HepG2 (cell line): Measurements from ENCODE around the gene ARL8B. TPM values are rescaled to one million over a fixed set of nuclear protein-coding genes. Genes with fewer than 3 reads are reported as not detected.
A peak's percentile ranks its signal among the peaks of the same experiment; 100 is the strongest.

ENCODE experiments used
- EED ChIP-seq: sonication (generic); formaldehyde crosslinking; IDR thresholded peaks from 2 replicates; pipeline ENCODE4 v1.5.0; 2020; ENCODE audit warnings: mild to moderate bottlenecking, missing genetic modification reagents
- HNF1A ChIP-seq, 2 experiments: sonication (generic) in 1 of 2; formaldehyde crosslinking in 1 of 2; IDR thresholded peaks; 2 replicates each; pipeline versions ENCODE4 v1.4.0 to v1.6.1; 2016 to 2020; ENCODE audit warnings: borderline replicate concordance in 1 of 2, low read depth in 1 of 2, mild to moderate bottlenecking in 1 of 2, missing genetic modification reagents in 1 of 2
- KLF13 ChIP-seq: sonication (generic); formaldehyde crosslinking; IDR thresholded peaks from 2 replicates; pipeline ENCODE4 v1.4.0; 2020; ENCODE audit warnings: mild to moderate bottlenecking, missing genetic modification reagents
- POGZ ChIP-seq: sonication (generic); formaldehyde crosslinking; IDR thresholded peaks from 2 replicates; pipeline ENCODE4 v1.4.0; 2020; ENCODE audit warnings: mild to moderate bottlenecking, missing genetic modification reagents
- SAFB2 ChIP-seq: sonication (generic); formaldehyde crosslinking; IDR thresholded peaks from 2 replicates; pipeline ENCODE4 v1.5.1; 2020; ENCODE audit warnings: missing genetic modification reagents, low read depth, mild to moderate bottlenecking, borderline replicate concordance
- TIGD3 ChIP-seq: sonication (generic); formaldehyde crosslinking; IDR thresholded peaks from 2 replicates; pipeline ENCODE4 v1.5.1; 2020; ENCODE audit warnings: mild to moderate bottlenecking, missing genetic modification reagents, borderline replicate concordance
- ZBTB26 ChIP-seq: IDR thresholded peaks from 2 replicates; pipeline ENCODE4 v1.6.1; 2016; ENCODE audit warnings: missing compliant biosample characterization, missing genetic modification reagents, borderline replicate concordance
- ZMYM4 ChIP-seq: sonication (generic); formaldehyde crosslinking; IDR thresholded peaks from 2 replicates; pipeline ENCODE4 v1.8.1; 2023; ENCODE audit warnings: mild to moderate bottlenecking, missing genetic modification reagents
- ZNF576 ChIP-seq: sonication (generic); formaldehyde crosslinking; IDR thresholded peaks from 2 replicates; pipeline ENCODE4 v1.4.0; 2020; ENCODE audit warnings: mild to moderate bottlenecking, missing genetic modification reagents
- ZNF598 ChIP-seq: sonication (generic); formaldehyde crosslinking; IDR thresholded peaks from 2 replicates; pipeline ENCODE4 v1.5.1; 2020; ENCODE audit warnings: mild to moderate bottlenecking, missing genetic modification reagents, borderline replicate concordance
- ZNF607 ChIP-seq: sonication (generic); formaldehyde crosslinking; IDR thresholded peaks from 2 replicates; pipeline ENCODE4 v1.5.1; 2020; ENCODE audit warnings: missing genetic modification reagents, mild to moderate bottlenecking, borderline replicate concordance
- ZNF660 ChIP-seq: sonication (generic); formaldehyde crosslinking; IDR thresholded peaks from 2 replicates; pipeline ENCODE4 v1.5.1; 2020; ENCODE audit warnings: mild to moderate bottlenecking, low read depth, missing genetic modification reagents, borderline replicate concordance
- ZNF703 ChIP-seq: sonication (generic); formaldehyde crosslinking; IDR thresholded peaks from 2 replicates; pipeline ENCODE4 v1.5.1; 2020; ENCODE audit warnings: missing genetic modification reagents, mild to moderate bottlenecking, moderate library complexity, borderline replicate concordance
- polyA plus RNA-seq, 8 experiments: library from polyadenylated mRNA; depleted of rRNA in 3 of 8; stranded (reverse) in 7 of 8; unstranded in 1 of 8; fragments of >200 nt; fragmentation: Illumina TruSeq in 4 of 8; extraction: Trizol in 4 of 8; gene quantifications; 2 replicates each; pipeline versions ENCODE4 v1.2.1 to v1.2.3, GENCODE V29; 2011 to 2016; ENCODE audit warnings: low read depth in 4 of 8, missing spikeins in 1 of 8, mixed read lengths in 1 of 8; ENCODE audit not compliant: insufficient read depth in 1 of 8
- total RNA-seq, 5 experiments: library from RNA; depleted of rRNA; stranded (reverse); fragments of >200 nt; fragmentation: Illumina TruSeq; extraction: Trizol; gene quantifications; 2 replicates each; pipeline ENCODE4 v1.2.3, GENCODE V29; 2016; ENCODE audit warnings: low read depth in 1 of 5
- TF ChIP-seq, protein P1 (sequence below): sonication (generic); formaldehyde crosslinking; IDR thresholded peaks from 2 replicates; pipeline ENCODE4 v1.5.0; 2020; ENCODE audit warnings: missing genetic modification reagents

The ARL8B gene
- total and polyA plus RNA-seq, 2 of the 13 experiments (the other 11 are each of a cell fraction or from before 2014, with no cell fraction given), result 23.5 to 30.4 TPM

DNA sequence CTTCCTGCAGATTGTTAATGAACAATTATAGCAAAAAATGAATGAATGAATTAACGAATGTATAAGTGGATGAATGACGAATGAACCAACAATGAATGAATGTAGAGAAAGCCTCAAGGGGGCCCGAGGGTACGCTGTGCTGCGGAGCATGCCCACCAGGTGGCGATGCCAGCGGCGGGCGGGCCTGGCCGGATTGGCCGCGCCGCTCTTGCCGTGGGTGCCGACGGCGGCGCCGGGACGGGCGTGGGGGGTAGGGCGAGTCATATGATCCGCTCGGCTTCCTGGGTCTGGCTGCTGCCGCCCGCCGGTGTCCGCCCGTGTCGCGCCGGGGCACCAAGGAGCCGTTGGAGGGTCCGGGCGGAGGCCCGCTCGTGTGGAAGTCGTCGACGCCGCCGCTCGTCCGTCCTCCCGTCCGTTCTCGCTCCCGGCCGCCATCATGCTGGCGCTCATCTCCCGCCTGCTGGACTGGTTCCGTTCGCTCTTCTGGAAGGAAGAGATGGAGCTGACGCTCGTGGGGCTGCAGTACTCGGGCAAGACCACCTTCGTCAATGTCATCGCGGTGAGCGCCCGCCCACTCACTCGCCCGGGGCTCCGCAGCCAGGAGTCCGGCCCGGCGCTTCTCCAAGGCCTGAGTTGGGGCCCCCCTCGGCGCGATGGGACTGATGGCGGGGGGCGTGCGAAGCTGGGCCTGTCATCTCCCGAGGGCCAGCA is at the start of gene ARL8B (continued):
- TF ChIP-seq ZMYM4 (CRISPR knock-in tag), result peak; percentile 99
- no peak for TF ChIP-seq ZNF703 (CRISPR knock-in tag)
- TF ChIP-seq SAFB2, result peak; percentile 93
- TF ChIP-seq HNF1A (IDR thresholded peaks at IDR 0.05; ENCODE audit: low read depth), result no peak
- peak; percentile 75 for TF ChIP-seq HNF1A (CRISPR knock-in tag; IDR thresholded peaks at IDR 0.05; ENCODE audit: borderline replicate concordance)
- no peak for TF ChIP-seq TIGD3
- TF ChIP-seq, protein P1, sequence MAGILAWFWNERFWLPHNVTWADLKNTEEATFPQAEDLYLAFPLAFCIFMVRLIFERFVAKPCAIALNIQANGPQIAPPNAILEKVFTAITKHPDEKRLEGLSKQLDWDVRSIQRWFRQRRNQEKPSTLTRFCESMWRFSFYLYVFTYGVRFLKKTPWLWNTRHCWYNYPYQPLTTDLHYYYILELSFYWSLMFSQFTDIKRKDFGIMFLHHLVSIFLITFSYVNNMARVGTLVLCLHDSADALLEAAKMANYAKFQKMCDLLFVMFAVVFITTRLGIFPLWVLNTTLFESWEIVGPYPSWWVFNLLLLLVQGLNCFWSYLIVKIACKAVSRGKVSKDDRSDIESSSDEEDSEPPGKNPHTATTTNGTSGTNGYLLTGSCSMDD (CRISPR knock-in tag), result no peak
- TF ChIP-seq ZNF607, result peak; percentile 52; the same call in 1 of the 2 replicates
- TF ChIP-seq ZNF576, result no peak; the same call in 1 of the 2 replicates
- peak; percentile 62 for TF ChIP-seq ZNF598
- peak; percentile 98 for TF ChIP-seq POGZ (CRISPR knock-in tag)
- no peak for TF ChIP-seq ZBTB26 (CRISPR knock-in tag)
- TF ChIP-seq EED (CRISPR knock-in tag), result peak; percentile 81; the same call in 1 of the 2 replicates
- TF ChIP-seq KLF13 (CRISPR knock-in tag), result no peak
- 0 out of 2 replicates have a peak, but pooled peaks have one; percentile 36 for TF ChIP-seq ZNF660 (CRISPR knock-in tag)
